IPS-18a (cell line): ENCODE results near the gene EFCAB6.

ENCODE experiments used
- H3K27ac ChIP-seq: one replicate; pipeline ENCODE4 v1.5.1; 2013; ENCODE audit warnings: low read length
- H3K27me3 ChIP-seq: one replicate; pipeline ENCODE4 v1.6.1; 2013; ENCODE audit warnings: mild to moderate bottlenecking, low read length; ENCODE audit not compliant: control insufficient read depth, insufficient read depth
- H3K36me3 ChIP-seq: one replicate; pipeline ENCODE4 v1.6.1; 2013; ENCODE audit warnings: low read depth, low read length; ENCODE audit not compliant: control insufficient read depth
- H3K4me1 ChIP-seq: one replicate; pipeline ENCODE4 v1.6.1; 2013; ENCODE audit warnings: low read depth, low read length; ENCODE audit not compliant: control insufficient read depth
- H3K4me3 ChIP-seq: one replicate; pipeline ENCODE4 v1.5.1; 2013; ENCODE audit warnings: low read length
- H3K9ac ChIP-seq: one replicate; pipeline ENCODE4 v1.6.1; 2013; ENCODE audit warnings: mild to moderate bottlenecking, low read length, moderate library complexity
- H3K9me3 ChIP-seq: one replicate; pipeline ENCODE4 v1.6.1; 2013; ENCODE audit warnings: low read depth, low read length; ENCODE audit not compliant: control insufficient read depth

Gene EFCAB6

DNA sequence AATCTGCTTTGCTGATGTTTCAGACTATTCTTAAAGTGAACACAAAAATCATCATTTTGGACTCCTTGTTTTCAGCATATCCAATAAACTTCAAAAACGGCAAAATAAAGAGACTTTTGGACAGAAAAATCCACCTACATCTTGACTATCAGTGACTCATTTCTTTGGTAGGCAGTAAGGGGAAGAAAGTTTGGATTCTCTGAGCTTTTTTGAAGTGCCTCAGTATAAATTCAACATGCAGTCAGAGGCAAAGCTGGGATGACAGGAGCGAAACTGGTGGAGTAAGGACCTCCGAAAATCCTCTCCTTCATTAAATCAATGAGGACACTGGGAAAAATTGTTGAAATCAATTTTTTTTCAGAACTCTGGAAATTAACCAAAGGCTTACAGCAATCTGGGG lies 29.7 kb downstream of the EFCAB6 start:
- no peaks in the 10 kb centered on the region for H3K4me1 ChIP-seq
- no peaks in the 10 kb centered on the region for H3K9me3 ChIP-seq
- H3K4me3 ChIP-seq, result no peak overlapping the region
- no peaks in the 10 kb centered on the region for H3K27me3 ChIP-seq
- no peaks in the 10 kb centered on the region for H3K36me3 ChIP-seq
- no peak overlapping the region for H3K27ac ChIP-seq
- H3K9ac ChIP-seq, result no peak overlapping the region

- H3K9ac ChIP-seq, result no peak overlapping the region
- H3K4me1 ChIP-seq, result no peaks in the 10 kb centered on the region
- no peaks in the 10 kb centered on the region for H3K9me3 ChIP-seq
- no peak overlapping the region for H3K27ac ChIP-seq
- H3K36me3 ChIP-seq, result no peaks in the 10 kb centered on the region
- no peak overlapping the region for H3K4me3 ChIP-seq
- H3K27me3 ChIP-seq, result no peaks in the 10 kb centered on the region
Measured at GRCh38 chr22:43777286-43777685, 34.8 kb downstream of the EFCAB6 start.

GRCh38 chr22:43776081-43776670 lies 35.9 kb downstream of the EFCAB6 start:
- H3K4me3 ChIP-seq, result no peak overlapping the region
- H3K9ac ChIP-seq, result no peak overlapping the region
- H3K27me3 ChIP-seq, result no peaks in the 10 kb centered on the region
- no peaks in the 10 kb centered on the region for H3K9me3 ChIP-seq
- H3K27ac ChIP-seq, result no peak overlapping the region
- H3K36me3 ChIP-seq, result no peaks in the 10 kb centered on the region
- H3K4me1 ChIP-seq, result no peaks in the 10 kb centered on the region

DNA sequence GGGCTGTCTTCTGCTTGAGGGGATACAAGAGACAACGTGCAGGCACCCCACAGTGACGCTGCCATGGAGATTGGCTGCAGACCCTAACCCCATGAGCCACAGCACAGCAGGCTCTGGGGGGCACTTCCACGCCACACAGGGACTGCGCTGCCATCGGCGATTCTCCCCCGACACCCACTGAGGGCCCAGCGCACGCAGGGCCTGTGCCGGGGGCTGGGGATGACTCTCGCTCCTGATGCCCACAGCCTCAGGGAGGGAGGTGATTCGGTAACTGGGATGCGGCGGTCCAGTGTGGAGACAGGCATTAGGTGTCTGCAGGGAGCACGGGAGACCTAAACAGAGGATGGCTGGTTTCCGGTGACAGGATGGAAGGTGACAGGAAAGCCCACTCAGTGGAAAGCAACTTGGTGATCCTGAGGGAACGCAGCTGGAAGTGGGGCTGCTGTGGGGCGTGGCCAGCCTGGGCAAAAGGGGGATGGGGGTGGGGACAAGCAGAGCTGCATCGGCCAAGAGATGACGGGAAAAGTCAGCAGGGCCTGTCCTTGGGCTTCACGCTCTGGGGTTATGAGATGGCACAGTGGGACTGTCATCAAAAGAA lies 37.7 kb downstream of the EFCAB6 start:
- Histone ChIP-seq H3K4me1 (no peaks in the 10 kb centered on the region), H3K9ac (no peak overlapping the region), H3K9me3 (no peaks in the 10 kb centered on the region), H3K36me3 (no peaks in the 10 kb centered on the region), H3K27me3 (no peaks in the 10 kb centered on the region), H3K27ac (no peak overlapping the region), H3K4me3 (no peak overlapping the region)

GRCh38 chr22:43772831-43773230 lies 39.3 kb downstream of the EFCAB6 start:
- H3K9me3 ChIP-seq, result no peaks in the 10 kb centered on the region
- H3K4me3 ChIP-seq, result no peak overlapping the region
- H3K27me3 ChIP-seq, result no peaks in the 10 kb centered on the region
- H3K4me1 ChIP-seq, result no peaks in the 10 kb centered on the region
- H3K27ac ChIP-seq, result no peak overlapping the region
- no peak overlapping the region for H3K9ac ChIP-seq
- H3K36me3 ChIP-seq, result no peaks in the 10 kb centered on the region

GRCh38 chr22:43755452-43755851 lies 56.7 kb downstream of the EFCAB6 start:
- Histone ChIP-seq H3K36me3 (no peaks in the 10 kb centered on the region), H3K9me3 (no peaks in the 10 kb centered on the region), H3K27me3 (no peaks in the 10 kb centered on the region), H3K9ac (no peak overlapping the region), H3K4me1 (peaks cover 12% of the 10 kb centered on the region), H3K27ac (no peak overlapping the region), H3K4me3 (no peak overlapping the region)

DNA sequence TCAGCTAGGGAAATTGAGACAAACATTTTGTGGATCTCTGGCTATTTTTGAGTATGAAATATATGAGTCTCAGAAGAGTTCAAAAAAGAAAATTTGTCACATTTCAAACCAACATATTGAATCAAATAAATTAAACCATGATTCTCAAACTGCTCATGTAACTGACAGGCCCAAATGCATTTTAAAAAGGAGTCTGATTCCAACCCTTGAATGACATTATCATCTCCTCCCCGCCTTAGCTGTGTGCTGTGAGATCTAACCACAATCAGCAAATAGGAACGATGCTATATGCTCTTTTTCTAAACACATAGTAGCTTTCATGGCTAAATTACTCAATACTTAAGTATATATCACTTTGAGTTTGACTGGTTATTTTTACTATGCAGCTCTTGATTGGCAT lies 57.1 kb downstream of the EFCAB6 start:
- Histone ChIP-seq H3K4me1 (peaks cover 16% of the 10 kb centered on the region), H3K27me3 (no peaks in the 10 kb centered on the region), H3K36me3 (no peaks in the 10 kb centered on the region), H3K9me3 (no peaks in the 10 kb centered on the region), H3K27ac (no peak overlapping the region), H3K9ac (no peak overlapping the region), H3K4me3 (no peak overlapping the region)

GRCh38 chr22:43754176-43754575 lies 57.9 kb downstream of the EFCAB6 start:
- Histone ChIP-seq H3K9me3 (no peaks in the 10 kb centered on the region), H3K36me3 (no peaks in the 10 kb centered on the region), H3K4me3 (no peak overlapping the region), H3K27ac (no peak overlapping the region), H3K4me1 (peaks cover 25% of the 10 kb centered on the region), H3K9ac (no peak overlapping the region), H3K27me3 (no peaks in the 10 kb centered on the region)

- Histone ChIP-seq H3K27ac (no peak overlapping the region), H3K4me3 (no peak overlapping the region), H3K9ac (no peak overlapping the region), H3K4me1 (peaks cover 25% of the 10 kb centered on the region), H3K27me3 (no peaks in the 10 kb centered on the region), H3K36me3 (no peaks in the 10 kb centered on the region), H3K9me3 (no peaks in the 10 kb centered on the region)
Measured at GRCh38 chr22:43753688-43754087, 58.4 kb downstream of the EFCAB6 start.

- no peak overlapping the region for H3K9ac ChIP-seq
Measured at GRCh38 chr22:43750751-43751150, 61.4 kb downstream of the EFCAB6 start.

GRCh38 chr22:43749473-43749872 lies 62.6 kb downstream of the EFCAB6 start:
- Histone ChIP-seq H3K27me3 (no peaks in the 10 kb centered on the region), H3K36me3 (no peaks in the 10 kb centered on the region), H3K4me1 (peaks cover 25% of the 10 kb centered on the region), H3K9ac (no peak overlapping the region), H3K4me3 (no peak overlapping the region), H3K27ac (no peak overlapping the region), H3K9me3 (no peaks in the 10 kb centered on the region)

More at GRCh38 chr22:43750751-43751150, 61.4 kb downstream of the EFCAB6 start:
- no peaks in the 10 kb centered on the region for H3K9me3 ChIP-seq
- no peaks in the 10 kb centered on the region for H3K27me3 ChIP-seq
- H3K4me1 ChIP-seq, result peaks cover 25% of the 10 kb centered on the region
- no peaks in the 10 kb centered on the region for H3K36me3 ChIP-seq
- H3K4me3 ChIP-seq, result no peak overlapping the region
- H3K27ac ChIP-seq, result no peak overlapping the region

DNA sequence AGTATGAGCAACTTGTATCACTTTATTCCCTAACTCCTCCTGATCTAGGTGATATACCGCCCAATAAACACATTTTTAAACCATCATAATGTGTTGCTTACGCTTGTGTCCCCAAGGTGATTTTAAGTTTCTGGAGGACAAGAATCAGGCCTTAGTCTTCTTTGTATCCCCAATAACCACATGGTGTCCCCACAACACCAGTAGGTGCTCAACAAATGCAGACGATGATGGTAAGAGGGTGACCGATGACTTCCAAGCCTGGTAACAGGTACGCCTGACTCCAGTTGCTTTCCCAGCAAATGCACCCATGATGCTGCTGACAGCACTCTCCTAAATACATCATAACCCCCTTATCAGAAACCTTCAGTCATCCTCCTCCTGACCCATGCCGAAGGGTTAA lies 64.2 kb downstream of the EFCAB6 start:
- no peaks in the 10 kb centered on the region for H3K27me3 ChIP-seq
- H3K27ac ChIP-seq, result no peak overlapping the region
- H3K36me3 ChIP-seq, result no peaks in the 10 kb centered on the region
- no peaks in the 10 kb centered on the region for H3K9me3 ChIP-seq
- peaks cover 25% of the 10 kb centered on the region for H3K4me1 ChIP-seq
- H3K9ac ChIP-seq, result no peak overlapping the region
- no peak overlapping the region for H3K4me3 ChIP-seq
